Naive B cell (primary cell): ENCODE data around the gene THSD4. TPM values are rescaled to one million over a fixed set of nuclear protein-coding genes. Genes with fewer than 3 reads are reported as not detected.

Experiments used
- ATAC-seq, 2 donors: fragments of 150-1000 bp; cut with Tn5 transposase; 2 replicates each; pipeline ENCODE4 v1.10.0; 2021; ENCODE audit warnings: low read depth in 2 of 2, mild to moderate bottlenecking in 2 of 2, moderate library complexity in 2 of 2
- DNase-seq: peaks from one replicate; pipeline ENCODE4 v3.0.0; 2022
- H3K27ac Mint-ChIP-seq, 6 donors: one replicate each; pipeline ENCODE4 v1.8.0; 2020 to 2022; ENCODE audit warnings: mild to moderate bottlenecking in 6 of 6, mixed read lengths in 6 of 6, moderate library complexity in 5 of 6, inconsistent platforms in 2 of 6
- H3K27me3 Mint-ChIP-seq, 3 donors: one replicate each; pipeline ENCODE4 v1.8.0; 2021 to 2022; ENCODE audit warnings: mixed read lengths in 3 of 3, mild to moderate bottlenecking in 1 of 3
- H3K36me3 Mint-ChIP-seq, 2 donors: one replicate each; pipeline ENCODE4 v1.8.0; 2020 to 2022; ENCODE audit warnings: mixed read lengths in 2 of 2, inconsistent platforms in 1 of 2, mild to moderate bottlenecking in 1 of 2
- H3K4me1 Mint-ChIP-seq, 3 donors: one replicate each; pipeline ENCODE4 v1.8.0; 2020 to 2022; ENCODE audit warnings: mixed read lengths in 3 of 3, inconsistent platforms in 1 of 3, mild to moderate bottlenecking in 1 of 3, moderate library complexity in 1 of 3
- H3K4me3 Mint-ChIP-seq, 8 donors: one replicate each; pipeline ENCODE4 v1.8.0; 2020 to 2022; ENCODE audit warnings: mild to moderate bottlenecking in 8 of 8, mixed read lengths in 8 of 8, moderate library complexity in 8 of 8, inconsistent platforms in 2 of 8
- H3K9me3 Mint-ChIP-seq, 7 donors: one replicate each; pipeline ENCODE4 v1.8.0; 2020 to 2022; ENCODE audit warnings: mixed read lengths in 7 of 7, mild to moderate bottlenecking in 5 of 7, inconsistent platforms in 2 of 7, moderate library complexity in 1 of 7
- polyA plus RNA-seq, 6 donors: library from polyadenylated mRNA; unstranded; fragments of 300-500 nt; fragmentation: Illumina TruSeq; gene quantifications; one replicate each; pipeline ENCODE4 v1.2.3, GENCODE V29; 2021; ENCODE audit warnings: low read depth in 6 of 6

The THSD4 gene
- polyA plus RNA-seq, 6 donors from 2014 or later = not detected

DNA sequence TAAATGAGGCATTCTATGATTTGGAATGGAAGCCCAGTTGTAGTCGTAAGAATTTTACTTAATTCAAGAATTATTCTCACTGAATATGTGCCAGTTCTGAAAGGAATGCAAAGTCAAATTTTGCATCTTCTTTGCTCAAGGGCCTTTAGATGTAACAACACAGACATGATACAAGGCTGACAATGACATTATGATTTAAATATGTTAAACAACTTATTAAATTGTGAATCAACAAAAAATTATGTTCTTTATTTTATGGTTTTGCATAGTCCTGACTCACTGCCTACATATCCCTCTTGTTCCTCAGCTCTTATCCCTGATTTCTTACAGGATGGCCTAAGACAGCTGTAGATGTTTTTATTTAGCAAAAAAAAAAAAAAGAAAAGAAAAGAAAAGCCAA is 524.2 kb downstream of the THSD4 start:
- H3K27me3 Mint-ChIP-seq = peaks cover 17 to 32% (median 21%) of the 10 kb centered on the region in 3 donors
- H3K9me3 Mint-ChIP-seq = peaks cover 0 to 10% (median 4%) of the 10 kb centered on the region in 7 donors
- no peak overlapping the region for H3K27ac Mint-ChIP-seq
- DNase-seq = no peak
- no peaks in the 10 kb centered on the region for H3K4me1 Mint-ChIP-seq
- ATAC-seq = no peak
- no peaks in the 10 kb centered on the region for H3K36me3 Mint-ChIP-seq
- no peak overlapping the region for H3K4me3 Mint-ChIP-seq

DNA sequence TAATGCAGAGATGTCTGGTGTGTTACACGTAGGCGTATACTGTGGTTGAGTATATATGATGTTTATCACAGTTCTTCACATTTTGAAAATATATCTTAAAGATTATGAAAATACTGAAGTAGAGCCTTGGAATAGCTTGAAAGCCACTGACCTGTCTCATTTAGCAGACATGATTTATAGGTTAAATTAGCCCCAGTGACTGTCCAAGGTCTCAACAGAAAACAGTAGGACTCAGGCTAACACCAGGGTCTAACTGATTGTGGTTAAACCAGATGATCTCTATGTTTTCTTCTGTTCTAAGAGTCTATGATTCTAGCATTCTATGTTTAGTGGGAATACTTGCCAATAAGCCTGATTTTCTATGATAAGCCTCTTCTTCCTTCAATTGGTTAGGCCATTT is 528.6 kb downstream of the THSD4 start:
- no peak overlapping the region for H3K27ac Mint-ChIP-seq
- H3K27me3 Mint-ChIP-seq = peaks cover 8 to 33% (median 16%) of the 10 kb centered on the region in 3 donors
- no peak overlapping the region for H3K4me3 Mint-ChIP-seq
- peaks cover 0 to 29% (median 8%) of the 10 kb centered on the region in 7 donors for H3K9me3 Mint-ChIP-seq
- H3K4me1 Mint-ChIP-seq = no peaks in the 10 kb centered on the region
- no peaks in the 10 kb centered on the region for H3K36me3 Mint-ChIP-seq
- DNase-seq (no peak), ATAC-seq (no peak)

- no peak for ATAC-seq
- Mint-ChIP-seq H3K9me3 (peaks cover 0 to 22% (median 11%) of the 10 kb centered on the region in 7 donors), H3K4me1 (no peaks in the 10 kb centered on the region), H3K27me3 (peaks cover 7 to 31% (median 8%) of the 10 kb centered on the region in 3 donors), H3K27ac (no peak overlapping the region), H3K4me3 (no peak overlapping the region), H3K36me3 (no peaks in the 10 kb centered on the region)
- DNase-seq = no peak
These were observed 531.7 kb downstream of the THSD4 start for GRCh38 chr15:71646767-71647486.

DNA sequence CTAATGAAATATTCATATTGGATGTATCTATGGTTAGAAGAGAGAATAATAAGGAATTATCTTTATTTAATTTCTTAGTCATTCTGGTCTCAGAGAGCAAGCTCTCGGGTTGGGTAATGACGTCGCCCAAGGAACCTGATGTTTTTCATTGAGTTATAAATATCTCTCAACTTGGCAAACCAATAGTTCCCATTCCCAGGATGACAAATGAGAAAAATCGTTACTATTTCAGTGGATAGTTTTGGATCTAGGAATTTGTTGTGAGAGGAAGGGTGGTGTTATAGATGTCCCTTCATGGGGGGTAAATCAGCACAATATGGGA is 532.2 kb downstream of the THSD4 start:
- ATAC-seq (no peak), DNase-seq (no peak)
- Mint-ChIP-seq H3K27me3 (peaks cover 8 to 28% (median 9%) of the 10 kb centered on the region in 3 donors), H3K36me3 (no peaks in the 10 kb centered on the region), H3K4me3 (no peak overlapping the region), H3K9me3 (peaks cover 0 to 20% (median 9%) of the 10 kb centered on the region in 7 donors), H3K4me1 (no peaks in the 10 kb centered on the region), H3K27ac (no peak overlapping the region)

GRCh38 chr15:71648095-71648494 is 532.8 kb downstream of the THSD4 start:
- Mint-ChIP-seq H3K27ac (no peak overlapping the region), H3K36me3 (no peaks in the 10 kb centered on the region), H3K4me3 (no peak overlapping the region), H3K9me3 (peaks cover 0 to 20% (median 9%) of the 10 kb centered on the region in 7 donors), H3K27me3 (peaks cover 8 to 28% (median 9%) of the 10 kb centered on the region in 3 donors), H3K4me1 (no peaks in the 10 kb centered on the region)
- ATAC-seq (no peak), DNase-seq (no peak)

- H3K9me3 Mint-ChIP-seq = peaks cover 0 to 15% (median 9%) of the 10 kb centered on the region in 7 donors
- no peaks in the 10 kb centered on the region for H3K36me3 Mint-ChIP-seq
- ATAC-seq (no peak), DNase-seq (no peak)
- H3K27me3 Mint-ChIP-seq = peaks cover 8 to 28% (median 9%) of the 10 kb centered on the region in 3 donors
- no peak overlapping the region for H3K4me3 Mint-ChIP-seq
- H3K4me1 Mint-ChIP-seq = no peaks in the 10 kb centered on the region
- H3K27ac Mint-ChIP-seq = no peak overlapping the region
These were observed 534.6 kb downstream of the THSD4 start for GRCh38 chr15:71649894-71650293.

DNA sequence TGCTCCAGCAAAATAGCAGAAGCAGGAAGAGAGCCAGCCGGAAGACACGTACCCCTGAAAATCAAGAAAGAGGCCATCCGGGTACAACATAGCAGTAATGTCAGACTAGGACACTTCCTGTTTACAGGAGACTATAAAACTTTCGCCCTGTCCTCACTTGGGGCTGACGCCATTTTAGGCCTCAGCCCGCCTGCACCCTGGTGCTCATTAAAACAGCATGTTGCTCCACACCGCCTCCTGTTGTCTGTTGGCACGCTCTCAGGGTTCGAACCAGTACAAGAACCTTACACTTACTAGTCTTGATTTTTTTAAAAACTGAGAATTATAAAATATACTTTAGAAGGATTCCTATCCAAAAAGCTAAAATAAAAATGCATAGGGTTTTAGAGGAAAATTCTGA is 535.3 kb downstream of the THSD4 start:
- DNase-seq = no peak
- H3K4me1 Mint-ChIP-seq = no peaks in the 10 kb centered on the region

DNA sequence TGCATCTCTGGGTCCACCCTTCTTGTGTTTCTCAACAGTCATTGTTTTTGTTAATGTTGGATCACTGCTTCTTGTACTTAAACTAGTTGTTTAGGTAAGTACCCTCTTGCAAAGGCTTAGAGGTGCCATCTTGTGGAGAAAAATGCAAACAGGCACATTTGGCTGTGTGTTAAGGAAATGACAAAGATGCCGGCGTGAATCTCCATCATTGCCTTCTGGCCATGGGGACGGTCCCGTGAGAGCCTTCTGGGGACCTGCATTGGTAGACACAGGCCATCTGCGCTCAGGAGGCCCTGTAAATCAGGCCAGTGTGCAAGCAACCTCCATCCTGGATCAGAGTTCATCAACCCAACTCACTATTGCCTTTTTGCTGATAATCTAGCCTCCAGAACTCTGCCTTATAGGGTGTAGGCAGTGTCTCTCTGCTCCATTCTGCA is 536.5 kb downstream of the THSD4 start:
- no peak for DNase-seq
- H3K4me3 Mint-ChIP-seq = no peak overlapping the region
- no peaks in the 10 kb centered on the region for H3K36me3 Mint-ChIP-seq
- no peak for ATAC-seq
- peaks cover 3 to 28% (median 9%) of the 10 kb centered on the region in 3 donors for H3K27me3 Mint-ChIP-seq
- no peak overlapping the region for H3K27ac Mint-ChIP-seq
- H3K4me1 Mint-ChIP-seq = no peaks in the 10 kb centered on the region
- peaks cover 0 to 4% (median 0%) of the 10 kb centered on the region in 7 donors for H3K9me3 Mint-ChIP-seq

More for the DNA sequence above, 535.3 kb downstream of the THSD4 start:
- Mint-ChIP-seq H3K9me3 (peaks cover 0 to 8% (median 4%) of the 10 kb centered on the region in 7 donors), H3K36me3 (no peaks in the 10 kb centered on the region), H3K4me3 (peak overlapping the region in 1 of 8 donors; percentile 29), H3K27me3 (peaks cover 8 to 28% (median 9%) of the 10 kb centered on the region in 3 donors), H3K27ac (no peak overlapping the region)
- no peak for ATAC-seq

GRCh38 chr15:71654042-71654719 is 538.9 kb downstream of the THSD4 start:
- no peaks in the 10 kb centered on the region for H3K4me1 Mint-ChIP-seq
- H3K27ac Mint-ChIP-seq = no peak overlapping the region
- peaks cover 6 to 15% (median 14%) of the 10 kb centered on the region in 3 donors for H3K27me3 Mint-ChIP-seq
- DNase-seq (no peak), ATAC-seq (no peak)
- no peak overlapping the region for H3K4me3 Mint-ChIP-seq
- H3K9me3 Mint-ChIP-seq = peaks cover 0 to 4% (median 0%) of the 10 kb centered on the region in 7 donors
- no peaks in the 10 kb centered on the region for H3K36me3 Mint-ChIP-seq

DNA sequence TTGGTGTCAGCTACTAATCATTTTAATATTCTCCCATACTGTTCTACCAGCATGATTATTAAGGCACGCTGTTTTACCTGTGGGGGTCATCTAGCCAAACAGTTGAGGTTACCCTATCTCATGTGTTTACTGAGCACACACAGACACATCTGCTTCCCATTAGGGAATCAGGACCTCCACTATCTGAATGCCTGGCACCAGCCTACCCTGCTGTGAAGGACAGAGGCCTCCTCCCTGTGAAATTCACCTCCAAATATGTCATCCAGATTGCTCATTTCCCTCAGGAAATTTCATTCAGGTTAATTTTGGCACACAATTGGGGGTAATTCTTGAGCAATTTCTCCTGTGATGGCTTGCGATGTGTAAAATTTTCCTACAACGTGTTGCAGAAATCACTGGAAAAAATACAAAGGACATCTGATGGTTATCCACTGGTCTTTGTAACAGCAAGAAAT is 539.5 kb downstream of the THSD4 start:
- ATAC-seq (no peak), DNase-seq (no peak)

DNA sequence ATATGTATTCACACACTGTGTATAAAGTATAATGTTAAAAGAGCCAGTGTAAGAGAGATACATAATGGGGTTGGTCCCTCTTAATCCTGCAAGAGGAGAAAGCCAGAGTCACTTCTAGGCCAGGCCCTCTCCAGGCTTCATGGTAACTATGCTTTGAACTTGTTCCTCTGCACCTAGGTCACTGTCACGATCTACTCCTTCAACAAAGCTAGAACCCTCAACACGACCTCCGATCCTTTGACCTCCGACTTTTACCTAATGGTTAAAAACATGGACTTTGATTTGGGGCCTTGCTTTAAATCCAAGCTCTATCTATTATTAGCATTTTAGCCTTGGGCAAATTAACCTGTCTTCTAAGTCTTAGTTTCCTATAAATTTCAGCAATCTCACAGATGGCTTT is 541.2 kb downstream of the THSD4 start:
- no peak for ATAC-seq
- H3K4me3 Mint-ChIP-seq = no peak overlapping the region
- H3K4me1 Mint-ChIP-seq = no peaks in the 10 kb centered on the region
- H3K36me3 Mint-ChIP-seq = no peaks in the 10 kb centered on the region
- peaks cover 6 to 22% (median 11%) of the 10 kb centered on the region in 3 donors for H3K27me3 Mint-ChIP-seq
- peaks cover 0 to under 1% (median 0%) of the 10 kb centered on the region in 7 donors for H3K9me3 Mint-ChIP-seq
- no peak for DNase-seq
- no peak overlapping the region for H3K27ac Mint-ChIP-seq

More for the DNA sequence above, 539.5 kb downstream of the THSD4 start:
- peaks cover 8 to 15% (median 11%) of the 10 kb centered on the region in 3 donors for H3K27me3 Mint-ChIP-seq
- H3K9me3 Mint-ChIP-seq = peaks cover 0 to 4% (median 0%) of the 10 kb centered on the region in 7 donors
- no peaks in the 10 kb centered on the region for H3K36me3 Mint-ChIP-seq
- H3K4me1 Mint-ChIP-seq = no peaks in the 10 kb centered on the region
- no peak overlapping the region for H3K27ac Mint-ChIP-seq
- no peak overlapping the region for H3K4me3 Mint-ChIP-seq

DNA sequence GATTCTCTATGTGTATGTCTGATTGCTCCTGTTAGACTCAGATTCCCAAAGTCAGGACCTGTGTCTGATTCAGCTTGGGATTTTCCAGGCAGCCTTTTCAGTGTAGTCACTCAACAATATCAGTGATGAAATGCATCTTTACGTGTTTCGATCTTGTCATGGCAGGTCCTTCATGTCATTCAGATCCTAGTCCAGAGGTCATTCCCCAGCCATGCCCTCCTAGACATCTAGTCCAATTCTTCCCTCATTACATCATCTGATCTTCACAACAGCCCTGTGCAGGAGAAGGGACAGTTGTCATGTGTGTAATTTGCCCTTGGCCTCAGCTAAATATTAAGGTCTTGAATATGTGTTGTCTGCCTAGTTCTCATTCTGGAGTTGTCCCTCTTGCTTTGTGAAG is 541.9 kb downstream of the THSD4 start:
- Mint-ChIP-seq H3K9me3 (no peaks in the 10 kb centered on the region), H3K27ac (no peak overlapping the region), H3K27me3 (peaks cover 6 to 22% (median 6%) of the 10 kb centered on the region in 3 donors), H3K36me3 (no peaks in the 10 kb centered on the region), H3K4me3 (no peak overlapping the region), H3K4me1 (no peaks in the 10 kb centered on the region)
- no peak for ATAC-seq
- no peak for DNase-seq

GRCh38 chr15:71658036-71658435 is 542.8 kb downstream of the THSD4 start:
- Mint-ChIP-seq H3K27me3 (peaks cover 6 to 22% (median 13%) of the 10 kb centered on the region in 3 donors), H3K4me1 (no peaks in the 10 kb centered on the region), H3K9me3 (no peaks in the 10 kb centered on the region), H3K36me3 (no peaks in the 10 kb centered on the region), H3K27ac (no peak overlapping the region), H3K4me3 (no peak overlapping the region)
- no peak for ATAC-seq
- DNase-seq = no peak
